NB4 (cell line): ENCODE data around the gene LRP1B.

Source experiments
- CTCF ChIP-seq: IDR thresholded peaks from one replicate; pipeline ENCODE4 v1.5.1; 2012; ENCODE audit warnings: low read depth, low read length
- MYC ChIP-seq: IDR thresholded peaks from 2 replicates; pipeline ENCODE4 v1.6.1; 2011; ENCODE audit warnings: low read depth, low read length
- POLR2A ChIP-seq: IDR thresholded peaks from 2 replicates; pipeline ENCODE4 v1.6.1; 2011; ENCODE audit warnings: mild to moderate bottlenecking; ENCODE audit not compliant: insufficient read length; ENCODE audit errors: extremely low read depth
- TF ChIP-seq, protein P1 (sequence below): IDR thresholded peaks from 2 replicates; pipeline ENCODE4 v1.6.1; 2011; ENCODE audit warnings: low read depth, low read length

GRCh38 chr2:142104134-142104758, 26.6 kb downstream of the LRP1B start:
- TF ChIP-seq CTCF (no peak), POLR2A (no peak), MYC (no peak)
- TF ChIP-seq, protein P1, sequence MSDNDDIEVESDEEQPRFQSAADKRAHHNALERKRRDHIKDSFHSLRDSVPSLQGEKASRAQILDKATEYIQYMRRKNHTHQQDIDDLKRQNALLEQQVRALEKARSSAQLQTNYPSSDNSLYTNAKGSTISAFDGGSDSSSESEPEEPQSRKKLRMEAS, result no peak
